Glutamatergic neuron (in vitro differentiated cells): ENCODE measurements around the gene STX7. TPM values are rescaled to one million over a fixed set of nuclear protein-coding genes. Genes with fewer than 3 reads are reported as not detected.

Source experiments
- DNase-seq: peaks from one replicate; pipeline ENCODE4 v3.0.0; 2022
- H3K27ac Mint-ChIP-seq: one replicate; pipeline ENCODE4 v1.8.0; 2020; ENCODE audit warnings: mild to moderate bottlenecking, mixed read lengths, inconsistent platforms; ENCODE audit not compliant: unreplicated experiment
- H3K27me3 Mint-ChIP-seq: one replicate; pipeline ENCODE4 v1.8.0; 2020; ENCODE audit warnings: mild to moderate bottlenecking, moderate library complexity, mixed read lengths, inconsistent platforms; ENCODE audit not compliant: unreplicated experiment
- H3K36me3 Mint-ChIP-seq: one replicate; pipeline ENCODE4 v1.8.0; 2020; ENCODE audit warnings: mild to moderate bottlenecking, mixed read lengths, inconsistent platforms; ENCODE audit not compliant: unreplicated experiment
- H3K4me1 Mint-ChIP-seq: one replicate; pipeline ENCODE4 v1.8.0; 2020; ENCODE audit warnings: mild to moderate bottlenecking, low read depth, mixed read lengths, inconsistent platforms; ENCODE audit not compliant: unreplicated experiment
- H3K4me3 Mint-ChIP-seq: one replicate; pipeline ENCODE4 v1.8.0; 2020; ENCODE audit warnings: mild to moderate bottlenecking, mixed read lengths, inconsistent platforms; ENCODE audit not compliant: unreplicated experiment
- H3K9me3 Mint-ChIP-seq: one replicate; pipeline ENCODE4 v1.8.0; 2020; ENCODE audit warnings: mild to moderate bottlenecking, moderate library complexity, mixed read lengths, inconsistent platforms; ENCODE audit not compliant: unreplicated experiment
- CTCF ChIP-seq: fragments of 200-600 bp; sonication (generic); IDR thresholded peaks from one replicate; pipeline ENCODE4 v1.5.0; 2021; ENCODE audit not compliant: partially characterized antibody, unreplicated experiment
- total RNA-seq: library from RNA; stranded (reverse); fragmentation: NEBNext Ultra II Directional; extraction: Animal tissue kit (Norgen Biotek cat#: 25700); gene quantifications from one replicate; pipeline ENCODE4 v1.2.1, GENCODE V29; 2021; ENCODE audit not compliant: unreplicated experiment

STX7 gene
- total RNA-seq, 1 donor from 2014 or later = 62.7 TPM

GRCh38 chr6:132515386-132515785, 2.5 kb upstream of the STX7 start:
- DNase-seq = no peak
- H3K27ac Mint-ChIP-seq = no peak overlapping the region
- H3K4me3 Mint-ChIP-seq = no peak overlapping the region
- H3K9me3 Mint-ChIP-seq = peaks cover 1% of the 10 kb centered on the region
- TF ChIP-seq CTCF = no peak
- peaks cover 10% of the 10 kb centered on the region for H3K4me1 Mint-ChIP-seq
- no peaks in the 10 kb centered on the region for H3K36me3 Mint-ChIP-seq
- H3K27me3 Mint-ChIP-seq = no peaks in the 10 kb centered on the region

- no peaks in the 10 kb centered on the region for H3K36me3 Mint-ChIP-seq
- H3K4me1 Mint-ChIP-seq = peaks cover 10% of the 10 kb centered on the region
- H3K9me3 Mint-ChIP-seq = peaks cover 1% of the 10 kb centered on the region
- TF ChIP-seq CTCF = no peak
- DNase-seq = no peak
- peak overlapping the region; percentile 93 for H3K4me3 Mint-ChIP-seq
- no peaks in the 10 kb centered on the region for H3K27me3 Mint-ChIP-seq
- no peak overlapping the region for H3K27ac Mint-ChIP-seq
Observed at GRCh38 chr6:132513831-132514545, 1.1 kb upstream of the STX7 start.

GRCh38 chr6:132512342-132512637, 626 bp downstream of the STX7 start:
- Mint-ChIP-seq H3K27me3 (no peaks in the 10 kb centered on the region), H3K4me3 (peak overlapping the region; percentile 91), H3K27ac (no peak overlapping the region), H3K9me3 (peaks cover 1% of the 10 kb centered on the region), H3K4me1 (peaks cover 10% of the 10 kb centered on the region), H3K36me3 (no peaks in the 10 kb centered on the region)
- no peak for DNase-seq
- no peak for TF ChIP-seq CTCF

GRCh38 chr6:132511831-132512220, 1.1 kb downstream of the STX7 start:
- no peaks in the 10 kb centered on the region for H3K27me3 Mint-ChIP-seq
- peaks cover 1% of the 10 kb centered on the region for H3K9me3 Mint-ChIP-seq
- no peak for TF ChIP-seq CTCF
- DNase-seq = no peak
- H3K4me3 Mint-ChIP-seq = peak overlapping the region; percentile 91
- no peaks in the 10 kb centered on the region for H3K36me3 Mint-ChIP-seq
- peaks cover 10% of the 10 kb centered on the region for H3K4me1 Mint-ChIP-seq
- H3K27ac Mint-ChIP-seq = no peak overlapping the region

GRCh38 chr6:132511210-132511830, 1.6 kb downstream of the STX7 start:
- H3K27ac Mint-ChIP-seq = no peak overlapping the region
- peak overlapping the region; percentile 47 for H3K4me3 Mint-ChIP-seq
- H3K9me3 Mint-ChIP-seq = peaks cover 1% of the 10 kb centered on the region
- TF ChIP-seq CTCF = no peak
- peaks cover 10% of the 10 kb centered on the region for H3K4me1 Mint-ChIP-seq
- H3K27me3 Mint-ChIP-seq = no peaks in the 10 kb centered on the region
- H3K36me3 Mint-ChIP-seq = no peaks in the 10 kb centered on the region
- no peak for DNase-seq
